GM08714 (cell line): ENCODE results near the gene CHST8.

Source experiments
- H3K4me3 ChIP-seq: fragments of 200-500 bp; sonication (Bioruptor generic); 2 replicates; pipeline ENCODE4 v1.5.1; 2014; ENCODE audit warnings: mild to moderate bottlenecking, low read length, inconsistent platforms
- ZNF274 ChIP-seq: IDR thresholded peaks from 2 replicates; pipeline ENCODE4 v1.6.1; 2012; ENCODE audit warnings: mild to moderate bottlenecking, low read depth, low read length

The CHST8 gene

GRCh38 chr19:33667881-33668280 lies 46.1 kb downstream of the CHST8 start:
- H3K4me3 ChIP-seq: no peak overlapping the region
- TF ChIP-seq ZNF274: no peak

- TF ChIP-seq ZNF274: no peak
- H3K4me3 ChIP-seq: no peak overlapping the region
Measured at GRCh38 chr19:33668968-33669367, 47.2 kb downstream of the CHST8 start.

- no peak overlapping the region for H3K4me3 ChIP-seq
- TF ChIP-seq ZNF274: no peak
Measured at GRCh38 chr19:33669376-33669775, 47.6 kb downstream of the CHST8 start.

GRCh38 chr19:33670398-33670797 lies 48.6 kb downstream of the CHST8 start:
- no peak for TF ChIP-seq ZNF274
- no peak overlapping the region for H3K4me3 ChIP-seq

- H3K4me3 ChIP-seq: no peak overlapping the region
- no peak for TF ChIP-seq ZNF274
Measured at GRCh38 chr19:33671211-33671610, 49.5 kb downstream of the CHST8 start.

GRCh38 chr19:33673258-33673875 lies 51.6 kb downstream of the CHST8 start:
- H3K4me3 ChIP-seq: no peak overlapping the region
- TF ChIP-seq ZNF274: no peak

GRCh38 chr19:33673996-33674625 lies 52.4 kb downstream of the CHST8 start:
- H3K4me3 ChIP-seq: no peak overlapping the region
- no peak for TF ChIP-seq ZNF274

- no peak overlapping the region for H3K4me3 ChIP-seq
- TF ChIP-seq ZNF274: no peak
Measured at GRCh38 chr19:33674626-33675367, 53.0 kb downstream of the CHST8 start.

- H3K4me3 ChIP-seq: no peak overlapping the region
- no peak for TF ChIP-seq ZNF274
Measured at GRCh38 chr19:33675501-33676124, 53.9 kb downstream of the CHST8 start.

GRCh38 chr19:33676999-33677665 lies 55.4 kb downstream of the CHST8 start:
- H3K4me3 ChIP-seq: no peak overlapping the region
- TF ChIP-seq ZNF274: no peak

GRCh38 chr19:33677745-33678426 lies 56.1 kb downstream of the CHST8 start:
- no peak overlapping the region for H3K4me3 ChIP-seq
- TF ChIP-seq ZNF274: no peak

GRCh38 chr19:33678796-33679585 lies 57.2 kb downstream of the CHST8 start:
- no peak for TF ChIP-seq ZNF274
- no peak overlapping the region for H3K4me3 ChIP-seq

- no peak overlapping the region for H3K4me3 ChIP-seq
- no peak for TF ChIP-seq ZNF274
Measured at GRCh38 chr19:33679696-33680095, 57.9 kb downstream of the CHST8 start.
